GM18502 (cell line): ENCODE data around the gene CENPI.
A peak's percentile ranks its signal among the peaks of the same experiment; 100 is the strongest.
"Not testable (repeated sequence)": the region's sequence is repeated elsewhere in the genome, so short reads cannot be mapped to it uniquely, and the experiment has no call there.

Experiments used
- ATAC-seq: cut with Tn5 transposase; IDR thresholded peaks from one replicate; pipeline ENCODE4 v1.9.1; 2021; ENCODE audit warnings: mild to moderate bottlenecking; ENCODE audit not compliant: unreplicated experiment, poor library complexity

The CENPI gene

GRCh38 chrX:101097546-101098453, at the start of gene CENPI:
Gene CENPI (plus strand): TSS chrX:101098204. CDS start chrX:101101071, 2,867 bp downstream.
- peak; percentile 99 for ATAC-seq

- peak; percentile 21 for ATAC-seq
Observed at GRCh38 chrX:101051153-101051548, 46.9 kb upstream of the CENPI start.

- peak; percentile 92 for ATAC-seq
Observed at GRCh38 chrX:101051549-101052302, 46.3 kb upstream of the CENPI start, which contains the start of gene TRMT2B. Gene TRMT2B (minus strand): TSS chrX:101052111. CDS start chrX:101042289, 9,822 bp downstream.

GRCh38 chrX:101056551-101056950, 41.5 kb upstream of the CENPI start:
- not testable (repeated sequence) for ATAC-seq

- peak; percentile 96 for ATAC-seq
Observed at GRCh38 chrX:101057093-101057714, 40.8 kb upstream of the CENPI start.

GRCh38 chrX:101062176-101062575, 35.8 kb upstream of the CENPI start:
- ATAC-seq = no peak

- ATAC-seq = no peak
Observed at GRCh38 chrX:101071582-101071981, 26.4 kb upstream of the CENPI start.

GRCh38 chrX:101078716-101079598, 19.0 kb upstream of the CENPI start, which contains the start of gene TMEM35A:
Gene TMEM35A (plus strand): TSS chrX:101078879. CDS start chrX:101079003, 124 bp downstream.
- no peak for ATAC-seq

- ATAC-seq = no peak
Observed at GRCh38 chrX:101079736-101080270, 18.2 kb upstream of the CENPI start.

GRCh38 chrX:101080326-101081124, 17.5 kb upstream of the CENPI start:
- no peak for ATAC-seq

- no peak for ATAC-seq
Observed at GRCh38 chrX:101081231-101081630, 16.8 kb upstream of the CENPI start.

GRCh38 chrX:101091817-101092216, 6.2 kb upstream of the CENPI start:
- no peak for ATAC-seq

GRCh38 chrX:101108284-101108683, 10.3 kb downstream of the CENPI start:
- ATAC-seq = no peak

- ATAC-seq = no peak
Observed at GRCh38 chrX:101117701-101118100, 19.7 kb downstream of the CENPI start.

- ATAC-seq = no peak
Observed at GRCh38 chrX:101136235-101136634, 38.2 kb downstream of the CENPI start.
